Fibroblast of skin of scalp (primary cell): ENCODE results near the gene MANEAL.

Experiments
- DNase-seq: peaks from one replicate; pipeline ENCODE4 v3.0.0-alpha.2; 2013

MANEAL gene

DNA sequence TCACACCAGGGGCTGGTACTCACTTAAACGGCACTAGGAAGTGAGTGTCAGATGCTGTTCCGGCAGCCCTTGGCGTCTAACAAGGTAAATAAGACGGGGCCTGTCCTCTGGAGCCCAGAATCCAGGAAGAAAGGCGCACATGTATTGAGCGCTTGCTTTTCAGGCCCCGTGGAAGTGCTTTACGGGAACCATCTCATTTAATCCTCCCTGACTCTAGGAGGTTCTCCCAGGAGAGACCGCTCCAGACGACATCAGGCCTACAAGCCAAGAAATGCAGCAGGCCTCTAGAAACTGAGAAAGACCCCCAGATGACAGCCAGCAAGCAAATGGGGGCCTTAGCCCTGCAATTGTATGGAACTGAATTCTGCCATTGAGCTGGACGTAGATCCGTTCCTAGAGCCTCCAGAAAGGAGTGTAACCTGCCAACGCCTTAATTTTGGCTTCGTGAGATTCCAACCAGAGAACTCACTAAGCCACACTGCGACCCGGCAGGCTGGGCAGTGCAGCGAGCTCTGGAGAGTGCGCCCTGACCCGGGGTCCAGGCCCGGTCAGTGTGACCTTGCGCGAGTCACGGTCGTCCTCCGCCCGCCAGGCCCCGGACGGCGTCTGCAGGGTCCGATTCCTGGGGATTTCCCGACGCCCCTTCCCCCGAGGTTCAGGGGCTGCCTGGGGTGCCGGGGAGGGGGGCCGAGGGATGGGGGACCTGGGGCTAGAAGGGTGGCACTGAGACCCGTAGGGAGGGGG is 532 bp upstream of the MANEAL start:
- DNase-seq, result no peak

DNA sequence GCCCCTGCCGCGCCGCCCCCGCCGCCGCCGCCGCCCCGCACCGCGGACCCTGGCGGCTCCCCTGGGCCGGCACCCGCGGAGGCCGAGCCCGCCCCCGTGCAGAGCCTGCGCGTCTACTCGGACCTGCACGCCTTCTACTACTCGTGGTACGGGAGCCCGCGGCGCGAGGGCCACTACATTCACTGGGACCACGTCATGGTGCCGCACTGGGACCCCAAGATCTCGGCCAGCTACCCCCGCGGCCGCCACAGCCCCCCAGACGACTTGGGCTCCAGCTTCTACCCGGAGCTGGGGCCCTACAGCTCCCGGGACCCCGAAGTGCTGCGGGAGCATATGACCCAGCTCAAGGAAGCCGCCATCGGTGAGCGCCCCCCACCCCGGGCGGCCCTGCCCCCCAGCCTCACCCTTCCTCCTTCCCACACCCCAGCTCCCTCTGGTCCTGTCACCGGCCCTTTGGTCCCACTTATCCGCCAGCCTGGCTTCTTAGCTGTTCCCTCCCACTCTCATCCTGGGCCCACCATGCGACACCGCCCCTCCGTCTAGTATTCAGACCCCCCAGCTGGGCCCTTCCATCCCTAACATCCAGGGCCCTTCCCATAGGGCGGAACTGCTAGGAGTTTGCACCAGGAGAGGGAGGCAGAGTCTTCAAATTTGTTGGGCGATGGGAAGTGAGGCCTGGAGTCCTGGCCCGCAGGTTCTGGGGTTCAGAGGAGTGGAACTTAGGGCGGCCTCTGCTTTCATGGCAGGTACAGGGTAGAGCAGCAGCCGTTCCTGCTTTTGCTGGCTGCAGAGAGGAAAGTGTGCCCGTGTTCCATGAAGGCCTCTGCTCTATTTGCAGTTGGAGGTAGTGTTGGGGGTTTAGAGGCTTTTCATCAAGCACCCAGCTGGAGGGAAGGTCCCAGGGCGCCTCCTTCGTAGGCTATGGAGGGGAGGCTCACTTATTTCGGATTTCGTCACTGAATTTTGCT is 1.0 kb downstream of the MANEAL start:
- no peak for DNase-seq

DNA sequence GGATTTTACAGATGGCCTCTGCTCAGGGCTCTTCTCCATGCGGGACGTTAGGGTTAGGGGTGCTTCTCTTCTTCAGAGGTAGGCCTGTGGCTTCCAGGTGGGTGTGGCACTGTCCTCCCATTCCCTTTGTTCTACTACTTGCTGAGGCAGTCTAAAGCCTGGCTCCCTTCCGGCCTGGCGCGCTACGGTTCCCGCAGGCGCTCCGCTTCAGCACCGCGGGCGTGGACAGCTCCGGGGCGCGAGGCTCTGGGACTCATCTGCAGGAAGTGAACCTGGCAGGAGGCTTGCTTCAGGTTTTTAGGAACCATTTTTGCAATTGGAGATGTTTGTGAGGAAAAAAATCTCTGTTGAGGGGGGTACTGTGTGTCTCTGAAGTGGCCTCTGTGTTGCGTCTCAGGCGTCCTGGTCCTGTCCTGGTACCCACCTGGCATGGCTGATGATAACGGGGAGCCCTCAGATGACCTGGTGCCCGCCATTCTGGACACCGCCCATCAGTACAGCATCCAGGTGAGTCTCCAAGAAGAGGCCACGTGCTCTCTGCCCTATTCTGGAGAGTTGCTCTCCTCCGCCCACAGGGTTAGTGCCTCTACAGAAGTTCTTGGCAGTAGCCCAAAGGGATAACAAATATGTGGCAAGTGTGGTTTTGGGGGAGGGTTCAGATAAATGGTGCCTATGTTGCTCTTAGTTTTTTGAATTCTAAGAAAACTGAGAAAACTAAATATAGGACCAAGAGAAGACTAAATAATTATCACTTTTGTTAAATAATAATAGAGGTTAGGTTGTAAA is 1.9 kb downstream of the MANEAL start:
- DNase-seq, result peak; percentile 39

DNA sequence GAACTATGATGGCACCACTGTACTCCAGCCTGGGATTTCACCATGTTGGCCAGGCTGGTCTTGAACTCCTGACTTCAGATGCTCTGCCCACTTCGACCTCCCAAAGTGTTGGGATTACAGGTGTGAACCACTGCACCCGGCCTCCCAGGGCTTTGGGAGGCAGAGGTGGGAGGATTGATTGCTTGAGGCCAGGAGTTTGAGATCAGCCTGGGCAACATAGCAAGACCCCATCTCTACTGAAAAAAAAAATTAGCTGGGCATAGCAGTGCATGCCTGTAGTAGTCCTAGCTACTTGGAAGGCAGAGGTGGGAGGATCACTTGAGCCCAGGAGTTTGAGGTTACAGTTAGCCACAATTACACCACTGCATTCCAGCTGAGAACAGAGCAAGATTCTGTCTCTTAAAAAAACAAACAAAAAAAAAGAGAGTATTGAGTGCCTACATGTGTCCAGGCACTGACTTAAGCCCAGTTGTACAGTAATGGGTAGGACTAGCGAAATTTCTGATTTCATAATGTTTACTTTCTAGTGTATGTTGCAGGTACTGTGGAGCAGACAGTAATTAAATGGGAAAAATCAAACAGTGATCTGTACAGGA is 4.2 kb downstream of the MANEAL start:
- DNase-seq, result peak; percentile 14

DNA sequence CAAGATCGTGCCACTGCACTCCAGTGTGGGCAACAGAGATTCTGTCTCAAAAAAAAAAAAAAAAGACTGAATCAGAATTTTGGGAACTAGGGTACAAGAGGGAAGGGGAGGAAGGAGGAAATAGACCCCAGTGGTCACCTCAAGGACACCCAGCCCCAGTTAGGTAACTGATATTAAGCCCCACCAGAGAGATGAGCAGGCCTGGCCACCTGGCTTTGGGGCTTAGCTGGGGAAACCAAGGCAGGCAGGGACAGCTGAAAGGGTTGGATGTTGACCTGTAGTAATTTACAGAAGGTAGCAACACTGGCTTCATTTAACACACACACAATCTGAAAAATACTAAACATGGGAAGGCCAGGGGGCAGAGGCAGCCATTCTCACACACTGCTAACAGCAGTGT is 8.8 kb downstream of the MANEAL start:
- DNase-seq, result no peak

DNA sequence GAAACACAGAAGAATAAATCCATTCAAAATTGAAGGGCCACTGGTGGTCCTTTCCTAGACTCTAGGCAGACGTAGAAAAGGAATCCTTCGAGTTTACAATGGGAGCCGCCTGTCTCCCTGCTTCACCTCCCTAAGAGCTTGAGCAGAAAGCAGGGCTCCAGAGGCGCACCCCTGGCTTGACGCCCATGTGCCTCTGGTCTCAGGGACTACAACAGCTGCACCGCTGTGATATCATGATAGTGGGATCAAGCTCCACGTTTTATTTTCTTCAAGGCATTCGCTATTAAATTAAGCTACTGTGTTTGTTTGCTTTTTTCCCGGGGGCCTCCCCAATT is 13.5 kb downstream of the MANEAL start:
- DNase-seq, result no peak

DNA sequence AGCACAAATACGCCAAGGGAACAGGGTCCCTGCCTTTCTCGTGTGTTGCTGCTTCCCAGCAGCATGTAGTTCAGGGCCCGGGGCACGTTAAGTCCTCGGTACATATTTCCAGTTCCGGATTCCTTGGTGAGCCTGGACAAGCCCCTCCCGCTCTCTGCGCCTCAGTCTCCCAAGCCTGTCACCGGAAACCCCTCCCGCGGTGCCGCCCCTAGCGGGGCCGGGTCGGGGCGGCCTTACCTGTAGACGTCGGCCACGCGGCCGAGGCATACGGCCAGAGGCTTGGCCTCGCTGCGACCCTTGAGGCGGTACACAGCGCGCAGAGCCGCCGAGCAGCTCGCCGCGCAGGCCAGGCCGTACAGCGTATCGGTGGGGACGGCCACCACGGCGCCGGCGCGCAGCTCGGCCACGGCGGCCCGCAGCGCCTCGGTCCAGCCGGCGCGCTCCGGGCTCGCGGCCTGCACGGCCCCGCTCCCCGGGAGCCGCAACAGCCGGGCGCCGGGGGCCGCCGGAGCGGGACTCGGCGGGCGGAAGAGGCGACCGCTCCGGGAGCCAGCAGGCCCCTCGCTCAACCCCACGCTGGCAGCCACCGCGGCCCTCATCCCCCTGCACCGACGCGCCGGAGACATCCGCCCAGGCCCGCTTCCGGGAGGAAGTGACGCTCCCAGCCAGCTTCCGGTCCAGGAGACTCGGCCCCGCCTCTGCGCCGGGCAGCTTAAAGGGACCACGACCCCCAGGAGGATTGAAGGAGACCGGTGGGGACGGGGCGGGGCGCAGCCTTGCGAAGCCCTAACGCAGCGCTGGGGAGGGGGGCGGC is 14.1 kb downstream of the MANEAL start, which contains the start of the genes C1orf122 and YRDC:
TSS of gene C1orf122 (plus strand) at position 236 of the 814 bp plus-strand sequence. CDS start 615 bp downstream, outside the sequence.
TSS of gene YRDC (minus strand) at position 654 of the 814 bp plus-strand sequence. CDS start at position 626, 28 bp downstream.
- peak; percentile 95 for DNase-seq

DNA sequence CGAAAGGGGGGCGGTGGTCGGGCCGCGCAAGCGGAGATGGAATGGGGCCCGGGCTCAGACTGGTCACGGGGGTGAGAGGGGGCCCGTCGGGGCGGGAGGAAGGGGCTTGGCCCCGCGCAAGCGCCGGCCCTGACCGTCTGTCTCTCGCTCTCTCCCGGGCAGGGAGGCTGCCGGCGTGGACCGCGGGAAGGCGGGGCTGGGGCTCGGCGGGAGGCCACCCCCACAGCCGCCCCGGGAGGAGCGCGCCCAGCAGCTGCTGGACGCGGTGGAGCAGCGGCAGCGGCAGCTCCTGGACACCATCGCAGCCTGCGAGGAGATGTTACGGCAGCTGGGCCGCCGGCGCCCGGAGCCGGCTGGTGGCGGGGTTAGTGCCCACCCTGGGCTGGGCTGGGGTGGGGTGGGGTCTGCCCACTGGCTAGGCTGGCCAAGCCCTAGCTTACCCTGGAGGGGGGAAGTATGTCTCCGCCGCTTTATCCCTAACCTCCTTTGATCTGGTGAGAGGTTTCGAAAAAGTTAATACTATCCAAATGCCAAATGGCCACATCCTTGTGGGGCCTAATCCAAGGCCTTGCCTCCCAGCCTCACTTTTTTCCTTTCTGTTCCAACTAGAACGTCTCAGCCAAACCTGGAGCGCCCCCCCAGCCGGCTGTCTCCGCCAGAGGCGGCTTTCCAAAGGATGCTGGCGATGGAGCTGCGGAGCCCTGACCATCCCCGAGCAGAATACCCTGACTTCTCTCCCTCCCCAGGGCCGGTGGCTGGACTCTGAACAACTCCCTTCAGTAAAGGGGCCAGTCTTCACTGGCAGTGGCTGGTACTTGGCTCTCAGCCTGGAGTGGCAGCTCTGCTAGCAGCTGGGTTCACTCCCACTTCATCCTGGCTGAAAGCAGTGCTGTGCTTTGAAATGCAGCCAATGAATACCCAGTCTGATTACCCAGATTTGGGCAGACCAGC is 15.0 kb downstream of the MANEAL start:
- DNase-seq, result peak; percentile 85

DNA sequence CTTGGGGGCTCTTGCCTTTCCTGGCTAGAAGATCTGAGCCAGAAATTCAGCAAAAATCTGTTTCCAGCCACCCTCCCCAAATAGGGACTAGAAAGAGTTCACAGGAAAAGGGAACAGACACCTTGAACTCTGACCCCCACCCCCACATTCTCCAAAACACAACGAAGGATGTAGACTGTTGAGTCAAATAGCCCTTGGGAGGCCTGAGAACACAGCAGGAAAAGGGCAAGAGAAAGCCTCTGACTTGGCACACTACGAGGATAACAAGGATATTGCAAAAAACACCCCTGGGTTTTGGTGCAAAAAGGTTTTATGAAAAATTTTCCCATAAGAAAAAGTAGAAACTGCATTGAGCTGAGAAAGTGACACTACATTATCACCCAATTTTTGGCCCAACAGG is 16.3 kb downstream of the MANEAL start:
- DNase-seq, result no peak

DNA sequence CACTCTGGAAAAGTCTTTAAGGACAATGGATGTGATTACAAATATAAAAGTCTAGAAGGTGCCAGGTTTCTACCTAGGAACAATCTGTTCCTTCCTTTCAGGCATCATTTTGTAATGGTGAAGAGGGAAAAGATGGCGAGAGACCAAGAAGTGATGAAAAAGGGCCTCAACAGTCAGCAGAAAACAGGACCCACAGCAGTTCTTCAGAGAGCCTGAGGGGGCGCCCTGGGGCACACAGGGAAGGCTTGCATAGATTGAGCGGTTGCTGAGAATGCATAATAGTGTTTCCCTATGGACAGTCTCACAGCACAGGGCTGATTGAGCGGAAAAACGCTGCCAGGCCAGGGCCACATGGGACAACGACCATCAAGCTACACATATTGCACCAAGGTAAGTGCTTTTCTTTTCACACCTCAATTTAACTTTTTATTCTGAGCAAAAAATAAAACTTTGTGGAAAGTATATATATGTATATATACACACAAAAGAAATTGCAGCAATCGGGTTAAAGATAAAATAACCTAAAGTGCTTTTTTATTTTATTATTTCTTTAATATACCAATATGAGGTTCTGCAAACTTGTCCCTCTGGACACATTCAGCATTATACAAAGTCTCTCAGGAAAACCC is 17.5 kb downstream of the MANEAL start:
- DNase-seq, result peak; percentile 86

DNA sequence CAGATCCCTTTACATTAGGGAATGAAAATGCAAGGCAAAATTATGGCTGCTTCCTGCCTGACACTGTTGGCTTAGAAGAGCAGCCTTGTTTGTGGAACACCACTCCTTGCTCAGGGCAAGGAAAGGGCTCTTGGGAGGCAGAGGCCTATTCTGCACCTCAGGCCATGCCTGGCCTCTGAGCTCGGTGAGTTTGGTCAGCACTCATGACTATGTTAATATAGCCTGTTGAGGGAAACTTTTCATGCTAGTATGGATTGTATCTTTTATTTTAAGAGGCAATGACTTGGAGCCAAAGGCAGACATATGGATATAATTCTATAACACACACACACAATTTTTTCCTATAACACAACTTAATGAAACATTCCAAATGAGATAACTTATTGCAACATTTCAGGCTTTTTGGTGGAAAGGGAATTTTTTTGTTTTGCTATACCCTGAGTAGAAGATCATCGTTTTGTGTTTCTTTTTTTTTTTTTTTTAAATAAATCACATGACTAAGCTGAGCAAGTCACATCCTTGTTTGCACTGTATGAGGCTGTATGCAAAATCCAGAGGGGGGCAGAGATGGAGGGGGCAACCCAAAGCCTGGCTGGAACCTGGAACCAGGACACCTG is 20.0 kb downstream of the MANEAL start:
- DNase-seq, result no peak

DNA sequence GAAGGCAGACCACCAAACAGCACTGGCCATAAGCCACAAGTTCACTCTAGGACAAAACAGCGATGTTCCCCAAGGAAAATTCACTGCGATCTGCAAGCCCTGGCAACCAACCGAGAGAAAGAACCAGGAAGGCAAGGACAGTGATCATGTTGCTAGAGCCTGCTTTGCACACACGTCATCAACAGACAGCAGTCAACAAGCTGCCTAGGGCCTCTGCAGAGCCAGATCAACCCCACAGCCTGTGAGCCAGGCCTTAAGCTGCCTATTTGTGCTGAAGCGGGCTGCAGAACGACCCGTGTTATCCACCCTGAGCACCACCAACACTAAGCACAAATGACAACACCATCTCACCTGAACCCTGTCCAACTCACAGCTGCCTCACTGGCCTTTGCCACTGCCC is 20.6 kb downstream of the MANEAL start:
- no peak for DNase-seq

DNA sequence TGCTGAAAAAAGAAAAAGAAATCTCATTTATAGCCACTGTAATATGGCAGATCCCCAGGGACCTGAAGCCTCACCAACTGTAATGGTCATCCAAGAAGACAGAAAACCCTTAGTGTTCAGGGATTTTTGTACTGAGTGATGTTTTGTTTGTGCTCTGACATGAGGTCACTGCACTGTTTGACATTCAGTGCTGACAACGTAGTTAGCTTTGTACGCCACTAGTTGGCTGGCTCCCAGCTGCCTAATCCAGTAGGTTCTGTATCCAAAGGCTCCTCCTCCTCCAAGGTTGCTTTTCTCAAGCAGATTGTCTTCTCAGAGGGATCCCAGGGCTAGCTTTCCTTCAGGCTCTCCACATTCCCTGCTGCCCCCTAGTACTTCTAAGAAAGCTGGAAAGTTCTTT is 23.8 kb downstream of the MANEAL start:
- DNase-seq, result no peak

DNA sequence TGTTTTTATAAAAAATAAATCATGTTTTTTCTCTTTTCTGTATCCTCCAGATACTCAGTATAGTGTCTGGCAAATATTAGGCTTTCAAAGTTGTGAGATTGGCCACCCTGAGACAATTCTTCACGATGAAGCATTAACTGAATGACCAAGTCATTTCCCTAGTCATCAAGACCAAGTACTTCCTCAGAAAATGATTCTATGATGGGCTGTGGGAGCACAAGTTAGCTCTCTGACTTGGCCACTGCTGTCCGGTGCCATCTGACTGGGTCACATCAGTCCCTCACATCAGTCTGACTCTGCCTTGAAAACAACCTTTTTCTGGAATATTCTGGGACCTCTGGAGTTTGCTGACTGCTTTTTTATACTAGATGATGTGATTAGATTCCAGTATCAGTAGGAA is 27.8 kb downstream of the MANEAL start:
- no peak for DNase-seq

DNA sequence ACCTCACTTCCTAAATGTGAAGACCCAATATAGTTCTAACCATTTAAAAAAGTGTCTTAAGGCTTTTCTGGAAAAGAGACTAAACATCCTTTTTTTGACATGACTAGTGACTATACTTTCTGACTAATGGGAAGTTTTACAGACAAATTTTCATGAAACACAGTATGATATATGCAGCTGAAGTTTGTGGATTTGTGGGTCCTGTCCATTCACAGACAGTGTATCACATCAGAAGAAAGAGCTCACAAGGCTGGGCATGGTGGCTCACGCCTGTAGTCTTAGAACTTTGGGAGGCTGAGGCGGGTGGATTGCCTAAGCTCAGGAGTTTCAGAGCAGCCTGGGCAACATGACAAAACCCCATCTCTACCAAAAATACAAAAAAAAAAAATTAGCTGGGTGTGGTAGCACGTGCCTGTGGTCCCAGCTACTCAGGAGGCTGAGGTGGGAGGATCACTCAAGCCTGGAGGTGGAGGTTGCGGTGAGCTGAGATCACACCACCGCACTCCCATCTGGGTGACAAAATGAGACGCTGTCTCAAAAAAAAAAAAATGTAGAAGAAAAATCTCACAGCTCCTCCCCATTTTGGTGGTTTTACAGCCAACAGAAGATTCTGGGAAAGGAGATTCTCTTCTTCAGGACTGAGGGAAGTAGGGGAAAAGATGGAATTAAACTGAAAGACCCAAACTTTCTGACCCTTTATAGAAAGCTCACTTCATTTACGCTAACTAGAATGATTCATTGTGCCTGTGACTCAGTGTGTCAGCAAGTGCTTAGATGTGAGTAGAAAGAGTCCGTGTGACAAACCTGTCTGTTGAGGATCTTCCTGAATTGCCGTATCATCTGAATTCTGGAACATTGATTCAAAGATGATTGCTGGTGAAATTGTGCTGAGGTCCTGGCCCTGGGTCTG is 29.5 kb downstream of the MANEAL start:
- DNase-seq, result no peak

DNA sequence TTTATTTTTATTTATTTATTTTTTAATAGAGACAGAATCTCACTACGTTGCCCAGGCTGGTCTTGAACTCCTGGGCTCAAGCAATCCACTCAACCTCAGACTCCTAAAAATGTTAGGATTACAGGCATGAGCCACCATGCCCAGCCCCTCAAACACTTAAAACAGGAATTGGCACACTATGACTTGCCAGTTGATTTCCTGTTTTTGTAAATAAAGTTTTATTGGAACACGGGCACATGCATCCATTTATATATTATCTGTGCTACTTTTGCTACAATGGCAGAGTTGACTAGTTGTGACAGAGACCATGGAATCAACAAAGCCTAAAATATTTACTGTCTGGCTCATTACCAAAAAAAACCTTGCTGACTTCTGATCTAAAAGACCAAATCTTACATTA is 30.4 kb downstream of the MANEAL start:
- no peak for DNase-seq

DNA sequence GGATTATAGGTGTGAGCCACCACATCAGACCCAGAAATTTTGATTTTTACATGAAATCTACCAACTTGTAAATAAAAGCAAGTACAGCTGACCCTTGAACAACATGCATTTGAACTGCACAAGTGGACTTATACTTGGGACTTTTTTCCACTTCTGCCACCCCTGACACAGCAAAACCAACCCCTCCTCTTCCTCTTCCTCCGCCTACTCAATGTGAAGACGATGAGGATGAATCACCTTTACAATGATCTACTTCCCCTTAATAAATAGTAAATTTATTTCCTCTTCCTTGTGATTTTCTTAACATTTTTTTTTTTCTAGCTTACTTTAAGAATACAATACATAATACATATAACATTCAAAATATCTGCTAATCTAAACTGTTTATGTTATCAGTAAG is 31.9 kb downstream of the MANEAL start:
- no peak for DNase-seq

DNA sequence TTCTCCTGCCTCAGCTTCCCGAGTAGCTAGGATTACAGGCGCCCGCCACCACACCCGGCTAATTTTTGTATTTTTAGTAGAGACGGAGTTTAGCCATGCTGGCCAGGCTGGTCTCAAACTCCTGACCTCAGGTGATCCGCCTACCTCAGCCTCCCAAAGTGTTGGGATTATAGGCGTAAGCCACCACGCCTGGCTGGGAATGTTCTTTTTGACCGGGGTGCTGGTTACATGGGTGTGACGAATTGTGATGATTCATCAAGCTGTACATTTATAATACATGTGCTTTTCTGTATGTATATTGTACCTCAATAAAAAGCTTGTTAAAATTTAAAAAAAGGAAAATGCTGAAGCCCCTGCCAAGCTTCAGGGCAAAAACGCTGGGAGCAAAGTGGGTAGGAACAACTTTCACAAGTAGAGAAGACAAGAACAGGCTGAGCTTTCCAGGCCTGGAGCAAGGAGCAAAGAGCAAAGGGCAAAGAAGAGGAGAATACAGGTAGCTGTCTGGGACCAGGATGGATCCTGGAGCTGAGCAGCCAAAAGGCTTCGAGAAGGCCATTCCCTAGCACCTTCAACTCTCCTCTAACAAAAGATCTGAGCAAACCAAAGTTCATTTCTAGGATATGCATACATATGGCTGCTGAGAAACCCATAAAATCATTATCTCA is 34.9 kb downstream of the MANEAL start:
- DNase-seq, result no peak
